ENCODE results near the gene TAPT1. TPM values are rescaled to one million over a fixed set of nuclear protein-coding genes. Genes with fewer than 3 reads are reported as not detected.
A peak's percentile ranks its signal among the peaks of the same experiment; 100 is the strongest.

The TAPT1 gene
- total RNA-seq, 1 experiment from 2014 or later: 11.1 TPM

- Histone ChIP-seq H2BK120ac (ENCODE audit: low read depth, low read length, poor library complexity, severe bottlenecking) (no peak overlapping the region), H3K79me1 (ENCODE audit: insufficient read depth, low read depth, low read length, poor library complexity, severe bottlenecking) (no peaks in the 10 kb centered on the region), H4K5ac (ENCODE audit: insufficient read length, low read depth, low read length) (no peak overlapping the region), H4K91ac (ENCODE audit: insufficient read length, low read depth, low read length) (no peak overlapping the region), H2BK5ac (ENCODE audit: insufficient read length, low read length) (no peak overlapping the region), H4K8ac (replicated peaks; ENCODE audit: insufficient read length, low read depth, low read length) (no peak overlapping the region), H3K14ac (ENCODE audit: insufficient read depth, low read length) (no peak overlapping the region), H3K56ac (ENCODE audit: insufficient read length, low read depth, low read length) (no peak overlapping the region), H2AK5ac (ENCODE audit: insufficient read length, low read length) (no peak overlapping the region), H3K27ac (ENCODE audit: insufficient read length, low read depth, low read length) (no peak overlapping the region), H3K9me3 (ENCODE audit: control insufficient read depth, low read depth, low read length) (no peaks in the 10 kb centered on the region), H3K4ac (ENCODE audit: low read depth, low read length) (no peak overlapping the region), H3K23me2 (ENCODE audit: insufficient read length, low read depth, low read length, poor library complexity, severe bottlenecking) (no peaks in the 10 kb centered on the region), H3K18ac (ENCODE audit: insufficient read length, low read depth, low read length) (no peak overlapping the region), H3K9ac (ENCODE audit: extremely low read depth, insufficient read length, low read length) (no peak overlapping the region), H2AFZ (ENCODE audit: low read length) (no peak overlapping the region), H4K20me1 (ENCODE audit: control insufficient read depth, insufficient read depth, insufficient read length) (no peaks in the 10 kb centered on the region), H2BK12ac (ENCODE audit: insufficient read length, low read depth, low read length) (no peak overlapping the region), H2BK15ac (ENCODE audit: low read depth, low read length) (no peak overlapping the region), H3K4me2 (ENCODE audit: insufficient read depth, insufficient read length, low read length) (no peak overlapping the region), H3K27me3 (ENCODE audit: insufficient read depth, low read length) (no peaks in the 10 kb centered on the region), H3K79me2 (ENCODE audit: insufficient read depth, low read length) (no peaks in the 10 kb centered on the region), H2BK20ac (ENCODE audit: low read depth, low read length, poor library complexity, severe bottlenecking) (no peak overlapping the region), H3T11ph (ENCODE audit: low read length) (no peak overlapping the region), H3K4me1 (ENCODE audit: insufficient read depth, low read length) (no peaks in the 10 kb centered on the region), H3K23ac (ENCODE audit: insufficient read length, low read depth, low read length) (no peak overlapping the region)
- Mint-ChIP-seq H3K36me3 (ENCODE audit: insufficient read depth in 1 of 3, low read depth in 3 of 3) (peaks cover 0 to 8% (median 4%) of the 10 kb centered on the region in 3 experiments; a peak in 5 of 7 replicates), H3K4me1 (peaks cover 11 to 20% of the 10 kb centered on the region in 2 experiments), H3K27ac (peak overlapping the region in 1 of 3 experiments; percentile 87; a peak in 2 of 7 replicates), H3K9me3 (no peaks in the 10 kb centered on the region), H3K4me3 (no peak overlapping the region), H3K27me3 (ENCODE audit: low read depth) (no peaks in the 10 kb centered on the region; the same call in 1 of the 2 replicates)
- TF ChIP-seq CTCF (conservative IDR thresholded peaks at IDR 0.05): no peak
- no CpG with 5 or more reads among the region's 3 CpGs for whole genome bisulfite sequencing (ENCODE audit: extremely low coverage, insufficient read length, low lambda C conversion rate)
- DNase-seq: no peak
Observed at GRCh38 chr4:16158504-16158852, 67.8 kb downstream of the TAPT1 start.
